GM12892 (cell line): ENCODE data around the gene RBX1.

Experiments used
- POLR2A ChIP-seq: IDR thresholded peaks from 2 replicates; pipeline ENCODE4 v1.6.1; 2011; ENCODE audit warnings: low read depth, low read length, control low read depth
- POLR2AphosphoS5 ChIP-seq: IDR thresholded peaks from 2 replicates; pipeline ENCODE4 v1.6.1; 2011; ENCODE audit warnings: low read depth, low read length, control low read depth
- TAF1 ChIP-seq: IDR thresholded peaks from 2 replicates; pipeline ENCODE4 v1.6.1; 2011; ENCODE audit warnings: low read depth, mild to moderate bottlenecking, control low read depth, low read length, borderline replicate concordance

DNA sequence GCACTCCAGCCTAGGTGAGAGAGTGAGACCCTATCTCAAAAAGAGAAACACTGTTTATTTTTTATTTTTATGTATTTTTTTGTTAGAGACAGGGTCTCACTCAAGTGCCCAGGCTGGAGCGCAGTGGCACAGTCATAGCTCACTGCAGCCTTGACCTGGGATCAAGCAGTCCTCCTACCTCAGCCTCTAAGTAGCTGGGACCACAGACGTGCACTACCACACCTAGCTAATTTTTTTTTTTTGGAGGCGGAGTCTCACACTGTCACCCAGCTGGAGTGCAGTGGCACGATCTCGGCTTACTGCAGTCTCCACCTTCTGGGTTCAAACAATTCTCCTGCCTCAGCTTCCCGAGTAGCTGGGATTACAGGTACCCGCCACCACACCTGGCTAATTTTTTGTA lies 6.4 kb downstream of the RBX1 start:
- TF ChIP-seq POLR2AphosphoS5 (no peak), POLR2A (no peak), TAF1 (no peak)
